ENCODE results near the gene GADD45A.
"Not testable (repeated sequence)": the region's sequence is repeated elsewhere in the genome, so short reads cannot be mapped to it uniquely, and the experiment has no call there.

The GADD45A gene

GRCh38 chr1:67652800-67653199 is 32.2 kb upstream of the GADD45A start:
- TF ChIP-seq CTCF (conservative IDR thresholded peaks at IDR 0.05; ENCODE audit: low read length), result no peak
- H3K4me3 ChIP-seq (ENCODE audit: low read length), result no peak overlapping the region
- DNase-seq (ENCODE audit: low read depth), result peak; percentile 81

- no peak for DNase-seq (ENCODE audit: low read depth)
- no peak for TF ChIP-seq CTCF (conservative IDR thresholded peaks at IDR 0.05; ENCODE audit: low read length)
- no peak overlapping the region for H3K4me3 ChIP-seq (ENCODE audit: low read length)
Measured at GRCh38 chr1:67653304-67653703, 31.7 kb upstream of the GADD45A start.

- no peak for TF ChIP-seq CTCF (conservative IDR thresholded peaks at IDR 0.05; ENCODE audit: low read length)
- no peak for DNase-seq (ENCODE audit: low read depth)
- H3K4me3 ChIP-seq (ENCODE audit: low read length), result no peak overlapping the region
Measured at GRCh38 chr1:67655581-67655980, 29.4 kb upstream of the GADD45A start.

- not testable (repeated sequence) for H3K4me3 ChIP-seq (ENCODE audit: low read length); DNase-seq (ENCODE audit: low read depth)
Measured at GRCh38 chr1:67657152-67657551, 27.8 kb upstream of the GADD45A start.

GRCh38 chr1:67659229-67659628 is 25.8 kb upstream of the GADD45A start:
- H3K4me3 ChIP-seq (ENCODE audit: low read length), result no peak overlapping the region
- DNase-seq (ENCODE audit: low read depth), result no peak
- no peak for TF ChIP-seq CTCF (conservative IDR thresholded peaks at IDR 0.05; ENCODE audit: low read length)

- H3K4me3 ChIP-seq (ENCODE audit: low read length), result no peak overlapping the region
- TF ChIP-seq CTCF (conservative IDR thresholded peaks at IDR 0.05; ENCODE audit: low read length), result no peak
- DNase-seq (ENCODE audit: low read depth), result no peak
Measured at GRCh38 chr1:67662884-67663283, 22.1 kb upstream of the GADD45A start.

- H3K4me3 ChIP-seq (ENCODE audit: low read length), result no peak overlapping the region
- no peak for TF ChIP-seq CTCF (conservative IDR thresholded peaks at IDR 0.05; ENCODE audit: low read length)
- no peak for DNase-seq (ENCODE audit: low read depth)
Measured at GRCh38 chr1:67664048-67664447, 21.0 kb upstream of the GADD45A start.

- not testable (repeated sequence) for DNase-seq (ENCODE audit: low read depth); H3K4me3 ChIP-seq (ENCODE audit: low read length)
Measured at GRCh38 chr1:67665307-67665706, 19.7 kb upstream of the GADD45A start.
